WI38 (cell line): ENCODE measurements around the gene CCDC91.
"Not testable (repeated sequence)": the region's sequence is repeated elsewhere in the genome, so short reads cannot be mapped to it uniquely, and the experiment has no call there.

ENCODE experiments used
- H3K4me3 ChIP-seq: 2 replicates; pipeline ENCODE4 v1.5.1; 2011; ENCODE audit warnings: low read depth, mild to moderate bottlenecking, control low read depth, low read length
- CTCF ChIP-seq: IDR thresholded peaks from 2 replicates; pipeline ENCODE4 v1.5.1; 2012; ENCODE audit warnings: low read depth, mild to moderate bottlenecking, control low read depth, low read length

Gene CCDC91

DNA sequence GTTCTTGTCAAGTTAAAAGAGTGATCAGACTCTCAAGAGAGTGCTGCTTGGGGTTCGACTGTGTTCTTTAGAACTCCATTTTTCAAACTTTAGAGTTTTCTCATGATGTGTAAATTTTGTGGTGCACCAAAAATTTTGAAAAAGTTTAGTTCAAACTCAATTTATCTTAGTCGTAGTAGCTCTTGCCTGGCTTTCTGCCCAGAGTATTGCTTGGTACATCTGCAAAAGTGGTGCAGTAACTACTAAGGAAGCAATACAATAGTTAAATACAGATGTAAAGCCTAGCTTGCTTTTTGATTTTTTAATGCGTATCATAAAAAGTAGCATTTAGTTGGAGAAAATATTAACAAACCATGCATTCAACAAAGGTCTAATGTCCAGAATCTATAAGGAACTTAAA lies 9.5 kb upstream of the CCDC91 start:
- H3K4me3 ChIP-seq: no peak overlapping the region
- TF ChIP-seq CTCF: no peak

- no peak for TF ChIP-seq CTCF
- no peak overlapping the region for H3K4me3 ChIP-seq
These were observed 5.9 kb upstream of the CCDC91 start for GRCh38 chr12:28184375-28184774.

DNA sequence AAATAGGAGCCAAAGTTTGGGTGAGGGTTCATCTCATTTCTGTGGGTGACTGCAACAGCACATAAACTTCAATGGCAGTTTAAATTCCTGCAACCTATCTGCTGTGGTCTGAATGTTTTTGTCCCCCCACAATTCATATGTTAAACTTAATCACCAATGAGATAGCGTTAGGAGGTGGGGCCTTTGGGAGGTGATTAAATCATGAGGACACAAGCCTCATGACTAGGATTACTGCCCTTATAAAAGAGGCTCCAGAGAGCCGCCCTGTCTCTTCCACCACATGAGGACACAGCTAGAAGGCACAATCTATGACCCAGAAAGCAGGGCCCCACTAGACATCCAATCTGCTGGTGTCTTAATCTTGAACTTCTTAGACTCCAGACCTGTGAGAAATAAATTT lies 3.8 kb upstream of the CCDC91 start:
- no peak for TF ChIP-seq CTCF
- no peak overlapping the region for H3K4me3 ChIP-seq

GRCh38 chr12:28189784-28190320 lies 404 bp upstream of the CCDC91 start:
- TF ChIP-seq CTCF: no peak
- peak overlapping the region; percentile 87 for H3K4me3 ChIP-seq

DNA sequence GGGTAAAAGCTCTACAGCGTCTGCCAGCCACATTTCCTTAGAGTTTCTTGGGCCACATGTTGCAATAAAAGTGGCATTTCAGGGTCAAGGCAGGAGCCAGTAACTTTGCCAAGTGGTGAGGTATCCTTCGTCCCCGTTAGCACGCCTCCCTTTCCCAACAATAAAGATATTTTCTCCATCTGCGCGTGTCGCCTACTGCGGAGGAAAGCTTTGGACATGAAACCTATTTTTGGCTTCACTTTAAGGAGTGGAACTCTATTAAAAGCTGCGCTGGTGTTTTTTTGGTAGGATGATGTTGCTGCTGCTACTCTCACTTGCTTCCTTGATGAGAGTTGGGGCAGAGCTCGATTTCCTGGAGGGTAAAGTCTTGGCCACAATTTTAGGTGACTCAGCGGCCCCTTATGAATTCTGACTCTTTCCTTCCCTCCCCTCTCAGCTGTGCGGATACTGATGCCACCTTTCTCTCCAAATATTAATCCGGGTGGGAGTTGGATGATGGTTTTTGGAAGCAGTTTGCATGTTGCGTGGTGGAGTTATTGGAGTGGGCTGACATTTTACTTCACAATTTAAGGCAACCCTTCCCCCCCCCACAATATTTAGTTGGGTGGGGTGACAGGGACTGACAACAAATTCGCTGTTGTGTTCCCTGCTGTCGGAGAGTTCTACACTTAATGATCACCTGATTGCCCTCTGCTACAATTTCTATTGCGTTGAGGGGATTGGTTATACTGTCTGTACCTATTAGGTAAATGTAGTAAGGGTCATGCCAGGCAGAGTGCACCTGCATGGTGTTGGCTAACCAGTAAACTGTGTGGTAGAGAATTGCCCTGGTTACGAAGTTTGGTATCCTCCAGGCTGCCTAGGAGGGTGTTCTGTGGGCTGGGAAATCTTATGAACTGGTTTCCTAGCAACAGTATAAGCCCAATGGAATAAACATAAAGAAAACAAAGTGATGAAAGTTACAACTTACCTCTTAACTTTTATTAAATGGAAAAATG lies 1.1 kb downstream of the CCDC91 start:
- TF ChIP-seq CTCF: no peak
- H3K4me3 ChIP-seq: peak overlapping the region; percentile 87

- H3K4me3 ChIP-seq: no peak overlapping the region
- no peak for TF ChIP-seq CTCF
These were observed 1.9 kb downstream of the CCDC91 start for GRCh38 chr12:28192125-28192524.

DNA sequence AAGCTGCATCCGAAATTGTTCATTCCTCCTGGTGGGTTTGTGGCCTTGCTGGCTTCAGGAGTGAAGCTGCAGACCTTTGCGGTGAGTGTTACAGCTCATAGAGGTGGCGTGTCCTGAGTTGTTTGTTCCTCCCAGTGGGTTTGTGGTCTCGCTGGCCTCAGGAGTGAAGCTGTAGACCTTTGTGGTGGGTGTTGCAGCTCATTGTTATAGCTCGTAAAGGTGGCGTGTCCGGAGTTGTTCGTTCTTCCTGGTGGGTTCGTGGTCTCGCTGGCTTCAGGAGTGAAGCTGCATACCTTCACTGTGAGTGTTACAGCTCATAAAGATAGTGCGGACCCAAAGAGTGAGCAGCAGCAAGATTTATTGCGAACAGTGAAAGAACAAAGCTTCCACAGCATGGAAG lies 4.4 kb downstream of the CCDC91 start:
- not testable (repeated sequence) for H3K4me3 ChIP-seq

DNA sequence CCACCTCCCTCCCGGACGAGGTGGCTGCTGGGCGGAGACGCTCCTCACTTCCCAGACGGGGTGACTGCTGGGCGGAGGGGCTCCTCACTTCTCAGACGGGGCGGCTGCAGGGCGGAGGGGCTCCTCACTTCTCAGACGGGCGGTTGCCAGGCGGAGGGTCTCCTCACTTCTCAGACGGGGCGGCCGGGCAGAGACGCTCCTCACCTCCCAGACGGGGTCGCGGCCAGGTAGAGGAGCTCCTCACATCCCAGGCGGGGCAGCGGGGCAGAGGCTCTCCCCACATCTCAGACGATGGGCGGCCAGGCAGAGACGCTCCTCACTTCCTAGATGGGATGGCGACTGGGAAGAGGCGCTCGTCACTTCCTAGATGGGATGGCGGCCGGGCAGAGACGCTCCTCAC lies 10.9 kb downstream of the CCDC91 start:
- not testable (repeated sequence) for H3K4me3 ChIP-seq
